ENCODE measurements around the gene ZNF396.

GRCh38 chr18:35345460-35345921 is 31.6 kb downstream of the ZNF396 start:
- TF ChIP-seq CTCF (IDR thresholded peaks at IDR 0.05) (no peak), CREB1 (CRISPR knock-in tag; IDR thresholded peaks at IDR 0.05) (no peak), ZNF138 (CRISPR knock-in tag; conservative IDR thresholded peaks at IDR 0.05) (no peak), E2F4 (CRISPR knock-in tag; IDR thresholded peaks at IDR 0.05; ENCODE audit: borderline replicate concordance, low read depth) (no peak), SOX15 (CRISPR knock-in tag; IDR thresholded peaks at IDR 0.05) (no peak), MLX (CRISPR knock-in tag; IDR thresholded peaks at IDR 0.05) (no peak), ESRRA (CRISPR knock-in tag; IDR thresholded peaks at IDR 0.05; ENCODE audit: borderline replicate concordance) (no peak), MAX (CRISPR knock-in tag; IDR thresholded peaks at IDR 0.05) (no peak), ATF2 (CRISPR knock-in tag; IDR thresholded peaks at IDR 0.05; ENCODE audit: borderline replicate concordance, low read depth) (no peak), ZNF671 (CRISPR knock-in tag; IDR thresholded peaks at IDR 0.05) (no peak), ZNF423 (CRISPR knock-in tag; IDR thresholded peaks at IDR 0.05) (no peak), NR2C2 (CRISPR knock-in tag; IDR thresholded peaks at IDR 0.05) (no peak), SP1 (CRISPR knock-in tag; conservative IDR thresholded peaks at IDR 0.05) (no peak), ZNF317 (CRISPR knock-in tag; IDR thresholded peaks at IDR 0.05; ENCODE audit: borderline replicate concordance, low read depth) (no peak)
